Measurements from ENCODE around the gene EPN3.

Gene EPN3

DNA sequence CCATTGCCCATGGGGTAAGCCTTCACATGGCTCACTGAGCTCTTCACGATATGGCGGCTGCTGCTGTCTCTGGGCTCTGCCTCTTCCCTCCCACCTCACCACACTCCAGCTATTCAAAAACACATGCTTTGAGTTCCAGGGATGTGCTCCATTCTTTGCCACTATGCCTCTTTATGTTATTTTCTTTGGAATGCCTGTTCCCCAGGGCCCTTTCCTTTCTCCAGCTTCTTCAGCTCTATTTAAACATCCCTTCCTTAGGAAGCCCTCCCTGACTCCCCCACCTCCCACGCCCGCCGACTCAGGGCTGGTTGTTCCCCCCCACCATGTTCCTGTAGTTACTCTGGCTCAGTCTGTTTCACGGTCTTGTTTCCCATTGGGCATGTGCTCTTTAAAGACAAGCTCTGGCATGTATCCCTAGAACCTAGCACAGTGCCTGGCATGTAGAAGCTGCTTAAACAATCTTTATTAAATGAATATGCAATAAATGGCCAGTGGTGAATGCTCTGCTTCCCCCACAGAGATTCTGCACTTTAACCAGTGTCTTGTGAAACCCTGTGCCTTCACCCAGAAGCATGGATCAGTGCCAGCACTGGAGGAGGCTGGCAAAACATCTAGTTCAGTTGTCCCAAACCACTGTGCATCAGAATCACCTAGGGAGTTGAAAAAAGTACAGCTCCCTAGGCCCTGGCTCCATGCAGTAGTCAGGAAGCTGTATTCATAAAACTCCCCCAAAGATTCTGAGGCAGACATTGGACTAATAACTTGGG is 17.4 kb upstream of the EPN3 start (continued):
- no peak for TF ChIP-seq PRDM1 (tag by site-specific recombination; IDR thresholded peaks at IDR 0.05)
- TF ChIP-seq ZBTB20 (tag by site-specific recombination; IDR thresholded peaks at IDR 0.05), result no peak
- TF ChIP-seq ZNF510 (tag by site-specific recombination; IDR thresholded peaks at IDR 0.05; ENCODE audit: insufficient replicate concordance), result no peak
- peak; percentile 80 for TF ChIP-seq ZFHX2 (tag by site-specific recombination; conservative IDR thresholded peaks at IDR 0.05)
- TF ChIP-seq GFI1B (tag by site-specific recombination; IDR thresholded peaks at IDR 0.05), result no peak
- no peak for TF ChIP-seq ZNF169 (tag by site-specific recombination; IDR thresholded peaks at IDR 0.05)

DNA sequence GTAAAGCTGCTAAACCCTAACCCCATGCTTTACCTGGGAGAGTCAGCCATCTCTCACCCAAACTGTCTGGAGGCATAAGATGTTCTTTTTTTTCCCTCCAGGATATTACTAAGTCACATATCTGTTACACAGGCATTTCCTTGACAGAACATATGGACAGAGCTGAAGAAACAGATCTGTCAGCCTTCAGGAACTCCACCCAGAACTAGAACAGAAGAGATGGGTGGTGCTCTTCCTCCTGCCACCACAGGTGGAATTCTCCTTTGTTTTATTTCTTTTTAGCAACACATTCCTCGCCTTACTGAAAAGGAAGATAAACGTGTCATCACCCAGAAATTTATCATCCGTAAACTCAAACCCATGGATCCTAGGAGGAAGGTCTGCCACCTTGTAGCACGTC is 15.5 kb upstream of the EPN3 start:
- ChIA-PET POLR2A (interaction anchor here (0.5 kb wide), 1 partner anchor 315 kb away, joined by 4 read pairs; the partner anchor contains the start of gene COL1A1), CTCF (interaction anchor here (0.5 to 3.2 kb wide), 6 partner anchors 13 to 169 kb away, joined by 3 to 16 read pairs (median 4); partner anchors contain the start of gene RSAD1)
- no peaks in the 10 kb centered on the region for H3K4me1 ChIP-seq (ENCODE audit: control insufficient read depth, insufficient read depth, low read length)

More for the DNA sequence above, 15.5 kb upstream of the EPN3 start:
- no peak overlapping the region for H3K4me3 ChIP-seq (ENCODE audit: low read depth, low read length)
- no peaks in the 10 kb centered on the region for H3K9me3 ChIP-seq (ENCODE audit: control insufficient read depth, insufficient read depth, low read depth, low read length)
- no peaks in the 10 kb centered on the region for H3K36me3 ChIP-seq (ENCODE audit: control insufficient read depth in 2 of 2, insufficient read depth in 1 of 2, low read length in 2 of 2)
- no peak for TF ChIP-seq ZNF37A (tag by site-specific recombination; IDR thresholded peaks at IDR 0.05)
- TF ChIP-seq, protein P1, sequence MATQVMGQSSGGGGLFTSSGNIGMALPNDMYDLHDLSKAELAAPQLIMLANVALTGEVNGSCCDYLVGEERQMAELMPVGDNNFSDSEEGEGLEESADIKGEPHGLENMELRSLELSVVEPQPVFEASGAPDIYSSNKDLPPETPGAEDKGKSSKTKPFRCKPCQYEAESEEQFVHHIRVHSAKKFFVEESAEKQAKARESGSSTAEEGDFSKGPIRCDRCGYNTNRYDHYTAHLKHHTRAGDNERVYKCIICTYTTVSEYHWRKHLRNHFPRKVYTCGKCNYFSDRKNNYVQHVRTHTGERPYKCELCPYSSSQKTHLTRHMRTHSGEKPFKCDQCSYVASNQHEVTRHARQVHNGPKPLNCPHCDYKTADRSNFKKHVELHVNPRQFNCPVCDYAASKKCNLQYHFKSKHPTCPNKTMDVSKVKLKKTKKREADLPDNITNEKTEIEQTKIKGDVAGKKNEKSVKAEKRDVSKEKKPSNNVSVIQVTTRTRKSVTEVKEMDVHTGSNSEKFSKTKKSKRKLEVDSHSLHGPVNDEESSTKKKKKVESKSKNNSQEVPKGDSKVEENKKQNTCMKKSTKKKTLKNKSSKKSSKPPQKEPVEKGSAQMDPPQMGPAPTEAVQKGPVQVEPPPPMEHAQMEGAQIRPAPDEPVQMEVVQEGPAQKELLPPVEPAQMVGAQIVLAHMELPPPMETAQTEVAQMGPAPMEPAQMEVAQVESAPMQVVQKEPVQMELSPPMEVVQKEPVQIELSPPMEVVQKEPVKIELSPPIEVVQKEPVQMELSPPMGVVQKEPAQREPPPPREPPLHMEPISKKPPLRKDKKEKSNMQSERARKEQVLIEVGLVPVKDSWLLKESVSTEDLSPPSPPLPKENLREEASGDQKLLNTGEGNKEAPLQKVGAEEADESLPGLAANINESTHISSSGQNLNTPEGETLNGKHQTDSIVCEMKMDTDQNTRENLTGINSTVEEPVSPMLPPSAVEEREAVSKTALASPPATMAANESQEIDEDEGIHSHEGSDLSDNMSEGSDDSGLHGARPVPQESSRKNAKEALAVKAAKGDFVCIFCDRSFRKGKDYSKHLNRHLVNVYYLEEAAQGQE (tag by site-specific recombination; IDR thresholded peaks at IDR 0.05), result no peak
- no peak for TF ChIP-seq ZBTB48 (tag by site-specific recombination; IDR thresholded peaks at IDR 0.05)
- TF ChIP-seq AEBP2 (tag by site-specific recombination; IDR thresholded peaks at IDR 0.05; ENCODE audit: borderline replicate concordance), result no peak
- no peak for TF ChIP-seq ZNF488 (tag by site-specific recombination; IDR thresholded peaks at IDR 0.05)
- TF ChIP-seq, protein P2, sequence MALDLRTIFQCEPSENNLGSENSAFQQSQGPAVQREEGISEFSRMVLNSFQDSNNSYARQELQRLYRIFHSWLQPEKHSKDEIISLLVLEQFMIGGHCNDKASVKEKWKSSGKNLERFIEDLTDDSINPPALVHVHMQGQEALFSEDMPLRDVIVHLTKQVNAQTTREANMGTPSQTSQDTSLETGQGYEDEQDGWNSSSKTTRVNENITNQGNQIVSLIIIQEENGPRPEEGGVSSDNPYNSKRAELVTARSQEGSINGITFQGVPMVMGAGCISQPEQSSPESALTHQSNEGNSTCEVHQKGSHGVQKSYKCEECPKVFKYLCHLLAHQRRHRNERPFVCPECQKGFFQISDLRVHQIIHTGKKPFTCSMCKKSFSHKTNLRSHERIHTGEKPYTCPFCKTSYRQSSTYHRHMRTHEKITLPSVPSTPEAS (tag by site-specific recombination; IDR thresholded peaks at IDR 0.05), result no peak
- TF ChIP-seq ZNF280C (tag by site-specific recombination; IDR thresholded peaks at IDR 0.05), result no peak
- TF ChIP-seq ZNF777 (tag by site-specific recombination; IDR thresholded peaks at IDR 0.05; ENCODE audit: borderline replicate concordance), result no peak
- no peak overlapping the region for H3K27ac ChIP-seq (ENCODE audit: extremely low read depth, low read depth, low read length)

Measured in HEK293 (cell line).